Cardiac muscle cell (in vitro differentiated cells and primary cell): ENCODE results near the gene KRT77. TPM values are rescaled to one million over a fixed set of nuclear protein-coding genes. Genes with fewer than 3 reads are reported as not detected.

Experiments used
- DNase-seq, 2 donors: peaks; one replicate each; pipeline versions ENCODE4 v3.0.0 to v3.0.0-alpha.2; 2010 to 2017; ENCODE audit warnings: low read depth in 1 of 2, low spot score in 1 of 2
- H3K27ac ChIP-seq: fragments of 200-600 bp; sonication (generic); 2 replicates; pipeline ENCODE4 v1.5.1; 2016
- H3K27me3 ChIP-seq: fragments of 200-600 bp; sonication (generic); 2 replicates; pipeline ENCODE4 v1.6.0; 2016; ENCODE audit warnings: control low read depth
- H3K36me3 ChIP-seq: fragments of 200-600 bp; sonication (generic); 2 replicates; pipeline ENCODE4 v1.5.1; 2016; ENCODE audit warnings: control low read depth
- H3K4me1 ChIP-seq: fragments of 200-600 bp; sonication (generic); 2 replicates; pipeline ENCODE4 v1.8.1; 2017; ENCODE audit warnings: low read depth, mild to moderate bottlenecking, mixed run types
- H3K4me3 ChIP-seq: fragments of 200-600 bp; sonication (generic); 2 replicates; pipeline ENCODE4 v1.5.1; 2016; ENCODE audit warnings: mild to moderate bottlenecking
- H3K9me3 ChIP-seq: fragments of 200-600 bp; sonication (generic); 2 replicates; pipeline ENCODE4 v1.5.1; 2017; ENCODE audit warnings: low read depth, mild to moderate bottlenecking, control low read depth
- CTCF ChIP-seq: IDR thresholded peaks from 2 replicates; pipeline ENCODE4 v1.5.1; 2012; ENCODE audit warnings: low read depth, mild to moderate bottlenecking, low read length
- polyA plus RNA-seq: library from polyadenylated mRNA; unstranded; fragments of >200 nt; fragmentation: Nextera tagmentation; extraction: Ambion mirVana; gene quantifications from 2 replicates; pipeline ENCODE4 v1.2.1, GENCODE V29; 2016
- total RNA-seq: library from RNA; depleted of rRNA; stranded (reverse); fragments of >200 nt; gene quantifications from 2 replicates; pipeline ENCODE4 v1.2.3, GENCODE V29; 2016

The KRT77 gene
- total and polyA plus RNA-seq, 2 experiments from 2014 or later = not detected

GRCh38 chr12:52698651-52699340 lies 4.5 kb downstream of the KRT77 start:
- peaks cover 4% of the 10 kb centered on the region for H3K27me3 ChIP-seq
- no peaks in the 10 kb centered on the region for H3K36me3 ChIP-seq
- no peak overlapping the region for H3K4me3 ChIP-seq
- TF ChIP-seq CTCF = no peak
- DNase-seq = peak in 1 of 2 donors; percentile 77
- H3K27ac ChIP-seq = peak overlapping the region; percentile 87
- no peaks in the 10 kb centered on the region for H3K9me3 ChIP-seq
- peaks cover 24% of the 10 kb centered on the region for H3K4me1 ChIP-seq

GRCh38 chr12:52697058-52697582 lies 6.2 kb downstream of the KRT77 start:
- no peak overlapping the region for H3K4me3 ChIP-seq
- H3K9me3 ChIP-seq = no peaks in the 10 kb centered on the region
- no peak for TF ChIP-seq CTCF
- DNase-seq = no peak
- peaks cover 23% of the 10 kb centered on the region for H3K4me1 ChIP-seq
- no peak overlapping the region for H3K27ac ChIP-seq
- peaks cover 5% of the 10 kb centered on the region for H3K27me3 ChIP-seq
- H3K36me3 ChIP-seq = no peaks in the 10 kb centered on the region

- TF ChIP-seq CTCF = no peak
- H3K4me1 ChIP-seq = peaks cover 19% of the 10 kb centered on the region
- no peak for DNase-seq
- no peak overlapping the region for H3K4me3 ChIP-seq
- H3K27ac ChIP-seq = no peak overlapping the region
- no peaks in the 10 kb centered on the region for H3K36me3 ChIP-seq
- H3K27me3 ChIP-seq = peaks cover 10% of the 10 kb centered on the region
- H3K9me3 ChIP-seq = no peaks in the 10 kb centered on the region
These were observed 6.7 kb downstream of the KRT77 start for GRCh38 chr12:52696588-52696987.

- H3K27me3 ChIP-seq = peaks cover 26% of the 10 kb centered on the region
- H3K27ac ChIP-seq = no peak overlapping the region
- H3K4me3 ChIP-seq = no peak overlapping the region
- no peak for DNase-seq
- no peaks in the 10 kb centered on the region for H3K36me3 ChIP-seq
- peaks cover 19% of the 10 kb centered on the region for H3K4me1 ChIP-seq
- H3K9me3 ChIP-seq = no peaks in the 10 kb centered on the region
- TF ChIP-seq CTCF = no peak
These were observed 8.3 kb downstream of the KRT77 start for GRCh38 chr12:52695039-52695438.

GRCh38 chr12:52694151-52694550 lies 9.2 kb downstream of the KRT77 start:
- no peak for DNase-seq
- H3K27ac ChIP-seq = no peak overlapping the region
- H3K27me3 ChIP-seq = peaks cover 35% of the 10 kb centered on the region
- no peak for TF ChIP-seq CTCF
- H3K9me3 ChIP-seq = no peaks in the 10 kb centered on the region
- H3K4me3 ChIP-seq = no peak overlapping the region
- no peaks in the 10 kb centered on the region for H3K36me3 ChIP-seq
- H3K4me1 ChIP-seq = peaks cover 11% of the 10 kb centered on the region
